Stimulated activated effector memory CD8-positive, alpha-beta T cell treated with anti-CD3 and anti-CD28 coated beads, Interleukin-12 subunit alpha, Interleukin-12 subunit beta, amount 100 ng/mL, for 72 hours (primary cell): ENCODE measurements around the gene FTCD.
A peak's percentile ranks its signal among the peaks of the same experiment; 100 is the strongest.
"Not testable (repeated sequence)": the region's sequence is repeated elsewhere in the genome, so short reads cannot be mapped to it uniquely, and the experiment has no call there.

ENCODE experiments used
- ATAC-seq: fragments of 150-1000 bp; cut with Tn5 transposase; 2 replicates; pipeline ENCODE4 v1.10.0; 2021
- DNase-seq, 2 donors: peaks; one replicate each; pipeline ENCODE4 v3.0.0; 2021 to 2022; ENCODE audit warnings: low spot score in 2 of 2
- H3K27ac Mint-ChIP-seq: one replicate; pipeline ENCODE4 v1.8.0; 2022; ENCODE audit warnings: mild to moderate bottlenecking, mixed read lengths
- H3K36me3 Mint-ChIP-seq: one replicate; pipeline ENCODE4 v1.8.0; 2022; ENCODE audit warnings: mild to moderate bottlenecking, mixed read lengths
- H3K4me1 Mint-ChIP-seq: one replicate; pipeline ENCODE4 v1.8.0; 2022; ENCODE audit warnings: mixed read lengths
- H3K4me3 Mint-ChIP-seq: one replicate; pipeline ENCODE4 v1.8.0; 2022; ENCODE audit warnings: mild to moderate bottlenecking, mixed read lengths
- H3K9me3 Mint-ChIP-seq: one replicate; pipeline ENCODE4 v1.8.0; 2022; ENCODE audit warnings: mixed read lengths

Gene FTCD

GRCh38 chr21:46191257-46191685, 35.9 kb upstream of the FTCD start:
- Mint-ChIP-seq H3K4me1 (no peaks in the 10 kb centered on the region), H3K4me3 (no peak overlapping the region), H3K36me3 (peaks cover 8% of the 10 kb centered on the region), H3K27ac (no peak overlapping the region), H3K9me3 (no peaks in the 10 kb centered on the region)
- no peak for ATAC-seq
- DNase-seq = no peak

- DNase-seq (no peak), ATAC-seq (no peak)
- Mint-ChIP-seq H3K36me3 (peaks cover 6% of the 10 kb centered on the region), H3K4me1 (no peaks in the 10 kb centered on the region), H3K27ac (no peak overlapping the region), H3K4me3 (no peak overlapping the region), H3K9me3 (no peaks in the 10 kb centered on the region)
Observed at GRCh38 chr21:46190491-46191131, 35.2 kb upstream of the FTCD start.

GRCh38 chr21:46189959-46190490, 34.6 kb upstream of the FTCD start:
- H3K4me3 Mint-ChIP-seq = no peak overlapping the region
- H3K9me3 Mint-ChIP-seq = no peaks in the 10 kb centered on the region
- H3K36me3 Mint-ChIP-seq = peaks cover 6% of the 10 kb centered on the region
- H3K4me1 Mint-ChIP-seq = no peaks in the 10 kb centered on the region
- ATAC-seq = no peak
- peak in 1 of 2 donors; percentile 42 for DNase-seq
- no peak overlapping the region for H3K27ac Mint-ChIP-seq

- DNase-seq (peak in 1 of 2 donors; percentile 46), ATAC-seq (no peak)
- Mint-ChIP-seq H3K4me1 (no peaks in the 10 kb centered on the region), H3K27ac (peak overlapping the region; percentile 48), H3K9me3 (no peaks in the 10 kb centered on the region), H3K4me3 (no peak overlapping the region), H3K36me3 (peaks cover 6% of the 10 kb centered on the region)
Observed at GRCh38 chr21:46189213-46189958, 34.0 kb upstream of the FTCD start.

- H3K4me3 Mint-ChIP-seq = no peak overlapping the region
Observed at GRCh38 chr21:46188226-46189212, 33.1 kb upstream of the FTCD start.

GRCh38 chr21:46187814-46188213, 32.4 kb upstream of the FTCD start:
- Mint-ChIP-seq H3K9me3 (no peaks in the 10 kb centered on the region), H3K4me3 (no peak overlapping the region), H3K27ac (no peak overlapping the region), H3K36me3 (peaks cover 6% of the 10 kb centered on the region), H3K4me1 (no peaks in the 10 kb centered on the region)
- no peak for DNase-seq
- ATAC-seq = no peak

More at GRCh38 chr21:46188226-46189212, 33.1 kb upstream of the FTCD start:
- no peaks in the 10 kb centered on the region for H3K4me1 Mint-ChIP-seq
- peak in 1 of 2 donors; percentile 38 for DNase-seq
- peaks cover 6% of the 10 kb centered on the region for H3K36me3 Mint-ChIP-seq
- peak; percentile 34 for ATAC-seq
- no peaks in the 10 kb centered on the region for H3K9me3 Mint-ChIP-seq
- H3K27ac Mint-ChIP-seq = peak overlapping the region; percentile 48

- no peak overlapping the region for H3K4me3 Mint-ChIP-seq
- H3K27ac Mint-ChIP-seq = no peak overlapping the region
Observed at GRCh38 chr21:46187261-46187660, 31.9 kb upstream of the FTCD start.

GRCh38 chr21:46185716-46186115, 30.3 kb upstream of the FTCD start:
- Mint-ChIP-seq H3K9me3 (no peaks in the 10 kb centered on the region), H3K4me1 (no peaks in the 10 kb centered on the region), H3K36me3 (peaks cover 6% of the 10 kb centered on the region), H3K4me3 (no peak overlapping the region), H3K27ac (no peak overlapping the region)
- ATAC-seq (no peak), DNase-seq (peak in 1 of 2 donors; percentile 42)

More at GRCh38 chr21:46187261-46187660, 31.9 kb upstream of the FTCD start:
- DNase-seq (no peak), ATAC-seq (no peak)
- H3K4me1 Mint-ChIP-seq = no peaks in the 10 kb centered on the region
- peaks cover 6% of the 10 kb centered on the region for H3K36me3 Mint-ChIP-seq
- H3K9me3 Mint-ChIP-seq = no peaks in the 10 kb centered on the region

GRCh38 chr21:46184625-46185555, 29.5 kb upstream of the FTCD start:
- no peaks in the 10 kb centered on the region for H3K4me1 Mint-ChIP-seq

GRCh38 chr21:46183910-46184624, 28.7 kb upstream of the FTCD start, which contains the start of gene SPATC1L:
SPATC1L (minus strand) TSS chr21:46184459; CDS start chr21:46182816, 1,643 bp downstream.
- Mint-ChIP-seq H3K27ac (no peak within 1 kb of the TSS), H3K4me1 (no peaks in the 10 kb centered on the region), H3K9me3 (no peaks in the 10 kb centered on the region), H3K36me3 (peaks cover 5% of the 10 kb centered on the region), H3K4me3 (peak within 1 kb of the TSS; percentile 69)
- DNase-seq (peak in 1 of 2 donors; percentile 75), ATAC-seq (peak; percentile 52)

More at GRCh38 chr21:46184625-46185555, 29.5 kb upstream of the FTCD start:
- ATAC-seq (peak; percentile 94), DNase-seq (peak; percentile 35 to 87)
- peak overlapping the region; percentile 69 for H3K4me3 Mint-ChIP-seq
- H3K27ac Mint-ChIP-seq = no peak overlapping the region
- H3K36me3 Mint-ChIP-seq = peaks cover 6% of the 10 kb centered on the region
- H3K9me3 Mint-ChIP-seq = no peaks in the 10 kb centered on the region

GRCh38 chr21:46183337-46183909, 28.0 kb upstream of the FTCD start:
- DNase-seq, H3K4me1 Mint-ChIP-seq, ATAC-seq, H3K36me3 Mint-ChIP-seq, H3K27ac Mint-ChIP-seq, H3K9me3 Mint-ChIP-seq: not testable (repeated sequence)
- H3K4me3 Mint-ChIP-seq = peak overlapping the region; percentile 69

GRCh38 chr21:46182548-46183336, 27.4 kb upstream of the FTCD start:
- Mint-ChIP-seq H3K4me3 (peak overlapping the region; percentile 30), H3K4me1 (no peaks in the 10 kb centered on the region), H3K27ac (no peak overlapping the region), H3K9me3 (no peaks in the 10 kb centered on the region), H3K36me3 (no peaks in the 10 kb centered on the region)
- ATAC-seq = no peak
- peak in 1 of 2 donors; percentile 50 for DNase-seq
